ENCODE results near the gene NT5C2.

NT5C2 gene

GRCh38 chr10:103120977-103121735 is 71.9 kb downstream of the NT5C2 start:
- no peak for DNase-seq

DNA sequence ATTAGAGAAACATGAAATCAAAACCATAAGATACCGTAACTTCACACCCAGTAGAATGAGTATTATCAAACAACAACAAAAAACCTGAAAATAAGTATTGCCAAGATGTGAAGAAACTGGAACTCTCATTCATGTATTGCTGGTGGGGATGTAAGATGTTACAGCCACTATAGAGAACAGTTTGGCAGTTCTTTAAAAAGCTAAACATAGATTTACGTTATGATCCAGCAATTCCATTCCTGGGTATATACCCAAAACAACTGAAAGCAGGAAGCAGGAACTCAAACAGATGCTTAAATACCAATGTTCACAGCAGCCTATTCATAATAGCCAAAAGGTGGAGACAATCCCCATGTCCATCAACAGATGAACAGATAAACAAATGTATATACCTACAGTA is 72.5 kb downstream of the NT5C2 start:
- no peak for DNase-seq

DNA sequence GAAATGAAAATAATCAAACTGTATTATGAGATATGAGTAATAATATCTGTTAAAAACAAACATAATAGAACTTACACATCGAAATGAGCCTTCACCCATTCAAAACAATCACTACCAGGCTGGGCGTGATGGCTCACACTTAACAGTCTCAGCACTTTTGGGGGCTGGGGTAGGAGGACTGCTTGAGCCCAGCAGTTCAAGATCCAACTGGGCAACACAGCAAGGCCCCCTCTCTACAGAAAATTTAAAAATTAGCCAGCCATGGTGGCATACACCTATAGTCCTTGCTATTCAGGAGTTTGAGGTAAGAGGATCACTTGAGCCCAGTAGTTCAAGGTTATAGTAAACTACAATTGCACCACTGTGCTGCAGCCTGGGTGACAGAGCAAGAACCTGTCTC is 75.8 kb downstream of the NT5C2 start:
- DNase-seq, result no peak

- no peak for DNase-seq
Measured at GRCh38 chr10:103114876-103115275, 78.2 kb downstream of the NT5C2 start.

GRCh38 chr10:103111918-103112877 is 80.9 kb downstream of the NT5C2 start:
- no peak for DNase-seq

DNA sequence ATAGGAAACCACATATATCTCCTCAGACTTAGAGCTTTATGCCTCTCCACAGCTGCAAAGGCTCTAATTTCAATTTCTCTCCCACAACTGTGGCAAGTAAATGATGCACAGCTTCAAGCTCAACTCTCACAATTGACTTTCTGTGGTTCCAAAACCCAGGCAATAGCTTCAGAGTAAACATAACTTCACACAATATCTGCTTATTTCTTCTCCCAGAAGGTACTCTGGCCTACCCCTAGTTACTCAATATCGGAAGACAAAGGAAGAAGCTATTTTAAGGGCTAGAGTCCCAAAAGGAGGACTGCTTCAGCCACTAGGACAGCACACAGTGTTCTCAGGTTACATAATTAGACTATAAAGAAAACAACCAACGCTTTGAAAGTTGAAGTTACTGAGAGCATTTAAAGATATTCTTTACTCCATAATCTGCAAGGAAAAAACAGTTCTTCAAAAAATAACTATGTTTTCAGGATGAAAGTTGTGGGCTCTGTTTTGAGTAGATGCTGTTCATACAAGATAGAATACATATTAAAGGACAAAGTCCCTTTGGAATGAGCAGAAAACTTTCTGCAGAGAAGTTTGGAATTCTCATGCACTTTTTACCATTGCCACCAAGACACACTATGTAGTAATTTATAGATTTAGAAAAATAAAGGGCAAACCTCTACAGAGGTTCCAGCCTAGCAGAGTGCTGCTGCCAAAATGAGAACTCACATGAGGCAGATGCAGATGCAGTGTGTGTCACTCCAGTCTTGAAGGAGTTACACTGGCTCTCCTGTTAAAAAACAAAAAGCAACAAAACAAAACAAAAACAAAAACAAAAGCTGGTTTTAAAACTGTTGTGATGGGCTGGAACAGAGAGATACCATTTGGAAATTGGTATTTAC is 81.8 kb downstream of the NT5C2 start:
- DNase-seq, result no peak

DNA sequence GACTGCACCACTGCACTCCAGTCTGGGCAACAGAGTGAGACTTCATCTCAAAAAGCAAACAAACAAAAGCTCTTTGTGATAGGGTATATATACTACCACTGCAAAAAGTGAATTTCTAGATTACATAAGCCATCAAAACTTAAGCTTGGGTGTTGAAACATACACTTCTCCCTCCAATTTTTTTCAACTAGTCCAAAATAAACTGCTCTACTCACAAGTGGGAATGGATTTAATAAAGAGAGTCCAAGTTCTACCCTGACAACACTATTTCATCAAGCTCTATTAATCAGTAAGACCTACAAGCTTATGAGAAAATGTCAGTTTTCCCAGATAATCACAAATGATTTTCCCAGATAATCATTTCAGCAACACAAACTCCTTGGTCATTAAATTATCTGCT is 82.7 kb downstream of the NT5C2 start:
- DNase-seq, result no peak

DNA sequence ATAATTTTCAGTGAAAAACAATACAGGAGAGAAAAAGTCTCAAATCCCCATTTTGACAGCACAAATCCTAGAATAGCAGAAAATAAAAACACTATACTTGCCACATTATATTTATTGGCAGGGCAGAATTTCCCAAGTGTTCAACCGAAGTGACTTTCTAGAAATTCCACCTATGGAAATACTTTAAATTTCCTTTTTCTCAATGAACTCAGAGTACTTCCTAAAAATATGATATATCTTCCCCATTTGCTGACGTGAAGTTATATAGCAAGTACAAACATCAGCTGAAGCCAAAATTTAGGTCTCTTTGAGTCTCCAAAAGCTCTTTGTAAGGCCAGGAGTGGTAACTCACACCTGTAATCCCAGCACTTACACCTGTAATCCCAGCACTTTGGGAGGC is 83.3 kb downstream of the NT5C2 start:
- no peak for DNase-seq

GRCh38 chr10:103106539-103106938 is 86.5 kb downstream of the NT5C2 start:
- no peak for DNase-seq

DNA sequence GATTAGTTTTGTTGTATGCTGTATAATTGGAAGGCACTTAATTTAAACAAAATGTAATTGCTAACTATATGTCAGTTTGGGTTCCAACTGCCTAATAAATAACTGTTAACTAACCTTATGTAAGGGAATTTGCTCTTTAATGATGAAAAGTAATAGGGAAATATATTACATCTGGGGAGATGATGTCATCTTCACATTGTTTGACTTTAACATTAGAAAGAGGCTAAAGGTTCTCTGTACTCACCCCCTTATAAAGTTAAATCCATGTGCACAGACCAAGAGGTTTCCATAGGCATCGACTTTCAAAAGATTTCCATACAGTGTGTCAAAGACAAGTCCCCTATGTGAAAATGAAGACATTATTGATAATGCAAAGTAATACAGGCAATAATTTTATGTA is 87.6 kb downstream of the NT5C2 start:
- DNase-seq, result no peak

DNA sequence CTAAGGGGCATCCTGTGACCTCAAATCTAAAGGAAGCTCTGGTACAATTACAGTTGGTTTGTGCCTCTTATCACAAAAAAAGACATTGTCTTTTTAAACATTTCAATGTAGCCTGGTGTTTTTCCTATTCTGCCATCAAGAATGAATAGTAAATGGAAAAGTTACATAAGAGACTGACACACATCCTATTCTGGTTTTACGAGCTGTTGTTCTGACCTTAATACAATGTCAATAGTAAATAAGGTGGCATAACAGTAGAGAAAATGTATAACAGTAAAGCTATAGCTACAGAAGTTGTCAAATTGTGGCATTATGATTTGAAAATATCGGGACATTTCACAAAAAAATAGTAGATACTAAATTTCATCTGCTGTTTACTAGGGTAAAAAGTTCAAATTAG is 88.4 kb downstream of the NT5C2 start:
- DNase-seq, result no peak

DNA sequence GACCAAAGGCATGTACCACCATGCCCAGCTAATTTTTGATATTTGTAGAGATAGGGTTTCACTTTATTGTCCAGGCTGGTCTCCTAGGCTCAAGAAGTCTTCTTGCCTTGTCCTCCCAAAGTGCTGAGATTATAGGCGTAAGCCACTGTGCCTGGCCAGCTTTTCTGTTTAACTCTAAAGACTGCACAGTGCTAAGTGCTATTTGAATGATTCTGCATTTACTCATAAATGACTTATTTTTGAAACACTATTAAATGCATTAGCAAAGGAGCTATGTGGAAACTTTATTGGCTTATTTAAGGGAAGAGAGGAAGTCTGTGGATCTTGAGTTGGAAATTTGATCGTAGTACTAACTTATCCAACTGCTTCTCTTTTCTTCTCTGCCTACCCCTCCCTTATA is 89.1 kb downstream of the NT5C2 start:
- DNase-seq, result no peak

GRCh38 chr10:103102195-103102594 is 90.9 kb downstream of the NT5C2 start:
- DNase-seq, result no peak

GRCh38 chr10:103100620-103101019 is 92.5 kb downstream of the NT5C2 start:
- no peak for DNase-seq

DNA sequence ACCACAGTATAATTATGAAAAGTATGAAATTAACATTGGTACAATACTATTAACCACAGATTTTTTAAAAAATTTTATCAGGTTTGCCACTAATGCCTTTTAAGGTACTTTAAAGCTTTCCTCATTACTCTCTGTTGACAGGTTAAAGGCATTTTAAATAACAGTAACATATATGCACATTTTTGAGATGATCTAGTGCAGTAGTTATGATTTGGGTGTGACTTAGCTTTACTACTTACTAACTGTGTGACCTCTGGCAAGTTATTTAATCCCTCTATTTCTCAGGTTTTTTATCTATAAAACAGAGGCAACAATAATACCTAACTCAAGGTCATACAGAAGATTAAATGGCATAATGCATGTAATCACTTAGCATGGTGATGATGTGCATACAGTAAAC is 94.8 kb downstream of the NT5C2 start:
- no peak for DNase-seq

DNA sequence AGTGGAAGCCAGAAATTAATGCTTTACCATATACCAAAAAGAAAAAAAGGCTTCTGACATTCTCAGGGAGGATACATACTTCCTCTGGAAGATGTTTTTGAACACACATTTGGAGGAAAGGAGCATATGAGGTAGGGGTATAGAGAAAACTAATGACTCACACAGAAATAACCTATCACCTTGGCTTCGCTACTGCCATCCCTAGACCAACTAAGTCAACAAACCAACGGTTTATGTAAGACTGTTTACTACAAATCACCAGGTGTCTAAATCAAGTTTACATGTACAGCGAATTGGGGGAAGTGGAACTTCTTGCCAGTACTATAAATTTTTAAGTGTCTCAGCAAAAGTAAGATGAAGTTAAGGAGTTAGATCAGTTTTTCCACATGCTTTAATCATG is 96.9 kb downstream of the NT5C2 start:
- DNase-seq, result no peak

DNA sequence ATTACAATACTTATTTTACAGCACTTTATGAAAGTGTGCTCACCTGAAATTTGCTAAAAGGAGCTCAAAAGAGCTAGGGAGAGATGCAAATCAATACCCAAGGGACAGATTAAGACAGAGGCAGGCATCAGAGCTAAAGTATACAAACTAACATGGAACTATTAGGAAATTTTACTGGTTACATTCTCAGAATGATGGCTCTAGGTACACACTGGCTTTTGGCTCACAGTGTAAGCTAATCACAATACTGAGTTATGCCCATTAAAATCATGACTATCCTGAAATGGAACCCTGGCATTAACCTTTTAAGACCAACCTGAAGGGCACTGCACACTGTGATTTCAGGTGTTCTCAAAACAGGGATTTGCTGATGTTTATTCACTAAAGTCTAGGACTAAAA is 98.1 kb downstream of the NT5C2 start:
- no peak for DNase-seq

DNA sequence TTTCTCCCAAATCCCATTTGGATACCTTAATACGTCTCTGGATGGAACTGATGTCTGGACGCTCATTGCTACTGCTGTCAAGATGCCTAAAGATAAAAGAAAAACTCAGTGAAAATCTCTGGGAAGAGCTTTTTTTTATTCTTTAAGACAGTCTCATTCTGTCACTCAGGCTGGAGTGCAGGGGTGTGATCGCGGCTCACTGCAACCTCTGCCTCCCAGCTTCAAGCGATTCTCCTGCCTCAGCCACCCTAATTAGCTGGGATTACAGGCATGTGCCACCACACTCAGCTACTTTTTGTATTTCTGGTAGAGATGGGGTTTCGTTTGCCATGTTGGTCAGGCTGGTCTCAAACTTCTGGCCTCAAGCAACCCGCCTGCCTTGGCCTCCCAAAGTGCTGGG is 102.2 kb downstream of the NT5C2 start:
- no peak for DNase-seq

GRCh38 chr10:103089493-103089892 is 103.6 kb downstream of the NT5C2 start:
- no peak for DNase-seq

DNA sequence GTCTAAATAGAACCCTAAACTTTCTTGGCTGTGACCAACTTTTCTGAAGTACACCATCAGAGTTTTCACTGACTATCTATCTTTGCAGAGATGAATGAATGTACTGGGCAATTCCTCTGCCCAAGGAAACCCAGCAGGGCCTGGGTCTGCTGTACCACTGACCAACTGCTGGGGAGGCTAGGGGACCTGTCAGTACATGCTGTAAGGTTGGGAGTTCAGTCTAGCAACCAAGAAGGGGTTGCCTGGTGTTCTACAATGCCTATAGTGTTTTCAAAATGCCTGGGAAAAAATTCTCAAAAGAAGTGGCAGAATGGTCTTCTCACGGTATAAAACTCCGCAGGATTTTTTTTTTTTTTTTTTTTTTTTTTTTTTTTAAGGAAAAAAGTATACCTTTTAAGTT is 106.3 kb downstream of the NT5C2 start:
- DNase-seq, result no peak

DNA sequence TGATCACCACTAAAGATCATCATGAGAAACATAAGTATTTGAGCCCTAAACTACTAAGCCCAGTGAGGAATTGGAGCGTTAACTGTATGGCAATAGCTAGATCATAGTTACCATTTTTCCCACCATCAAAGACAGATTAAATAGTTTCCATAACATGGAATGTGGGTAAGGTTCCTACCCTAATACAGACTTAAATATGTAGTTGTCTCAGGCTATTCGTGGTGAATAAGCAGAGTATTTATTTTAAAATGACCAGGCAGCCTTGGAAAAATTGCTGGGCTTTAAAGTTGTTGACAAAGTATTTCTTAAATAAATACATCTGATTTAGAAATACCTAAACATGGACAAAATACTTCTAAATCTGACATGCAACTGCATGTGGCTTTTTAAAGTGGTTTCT is 106.8 kb downstream of the NT5C2 start:
- no peak for DNase-seq

- DNase-seq, result no peak
Measured at GRCh38 chr10:103083977-103084320, 109.1 kb downstream of the NT5C2 start.

DNA sequence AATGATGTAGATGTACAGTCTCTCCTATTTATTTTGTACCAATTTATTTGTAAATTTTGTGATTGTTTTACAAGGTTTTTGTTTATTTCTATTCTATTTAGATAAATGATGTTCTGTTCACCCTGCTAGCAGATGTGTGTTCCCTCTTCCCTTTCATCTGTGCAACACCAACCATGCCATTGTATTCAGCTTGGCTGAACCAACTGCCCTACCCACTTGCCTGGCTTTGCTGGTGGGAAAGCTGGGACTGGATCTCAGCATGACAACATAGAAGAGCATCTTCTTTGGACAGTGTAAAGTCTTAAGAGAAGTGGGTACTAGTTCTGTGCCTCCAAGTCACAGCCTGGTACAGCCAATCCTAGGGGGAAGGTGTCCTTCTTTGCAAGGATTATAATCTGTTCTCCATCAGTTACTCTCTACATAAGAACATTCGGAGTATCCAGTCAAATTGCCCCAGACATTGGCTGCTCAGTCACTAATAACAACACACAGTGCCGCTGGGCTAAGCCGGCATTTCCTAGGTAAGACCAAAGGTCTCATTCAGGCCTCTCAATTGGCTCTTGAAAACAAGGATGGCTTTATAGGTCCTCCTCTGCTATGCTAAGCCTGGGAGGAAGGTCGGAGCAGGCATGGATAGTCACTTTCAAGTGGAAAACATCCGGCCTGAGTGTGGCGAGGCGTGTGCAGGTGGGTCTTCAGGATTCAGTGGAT is 109.7 kb downstream of the NT5C2 start:
- no peak for DNase-seq
